ENCODE results near the gene SERPINA3. TPM values are rescaled to one million over a fixed set of nuclear protein-coding genes. Genes with fewer than 3 reads are reported as not detected.
"Not testable (repeated sequence)": the region's sequence is repeated elsewhere in the genome, so short reads cannot be mapped to it uniquely, and the experiment has no call there.

SERPINA3 gene
- total RNA-seq, 2 experiments from 2014 or later: not detected

- Mint-ChIP-seq H3K27ac (no peak overlapping the region), H3K27me3 (ENCODE audit: low read depth) (peaks cover 4% of the 10 kb centered on the region), H3K36me3 (ENCODE audit: low read depth) (no peaks in the 10 kb centered on the region), H3K4me1 (ENCODE audit: low read depth) (no peaks in the 10 kb centered on the region), H3K9me3 (ENCODE audit: insufficient read depth) (no peaks in the 10 kb centered on the region), H3K4me3 (no peak overlapping the region)
- POLR2A ChIA-PET: no interaction called here
- ATAC-seq: no peak
- DNase-seq: no peak
- CTCF ChIA-PET: no interaction called here
These were observed 18.9 kb downstream of the SERPINA3 start for GRCh38 chr14:94631050-94631449.

- no peaks in the 10 kb centered on the region for H3K9me3 Mint-ChIP-seq (ENCODE audit: insufficient read depth)
- ChIA-PET CTCF (no interaction called here), POLR2A (no interaction called here)
- ATAC-seq: no peak
- H3K36me3 Mint-ChIP-seq (ENCODE audit: low read depth): no peaks in the 10 kb centered on the region
- no peak overlapping the region for H3K27ac Mint-ChIP-seq
- no peaks in the 10 kb centered on the region for H3K4me1 Mint-ChIP-seq (ENCODE audit: low read depth)
- peaks cover 4% of the 10 kb centered on the region for H3K27me3 Mint-ChIP-seq (ENCODE audit: low read depth)
- no peak overlapping the region for H3K4me3 Mint-ChIP-seq
- no peak for DNase-seq
These were observed 19.5 kb downstream of the SERPINA3 start for GRCh38 chr14:94631536-94632304.

DNA sequence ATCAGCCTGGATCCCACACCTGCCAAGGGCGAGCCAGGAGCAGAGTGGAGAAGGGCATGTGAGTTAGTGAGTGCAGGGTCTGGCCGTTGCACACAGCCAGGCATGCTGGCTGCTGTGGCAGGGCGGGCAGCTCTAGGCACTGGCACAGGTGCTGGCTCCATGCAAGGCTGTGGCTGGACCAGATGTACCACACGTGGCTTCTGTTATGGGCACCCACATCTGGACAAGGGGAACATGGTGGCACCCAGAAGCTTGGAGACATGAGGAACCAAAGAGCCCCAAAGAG, 20.1 kb downstream of the SERPINA3 start:
- Mint-ChIP-seq H3K4me1 (ENCODE audit: low read depth) (no peaks in the 10 kb centered on the region), H3K9me3 (ENCODE audit: insufficient read depth) (no peaks in the 10 kb centered on the region), H3K4me3 (no peak overlapping the region), H3K27me3 (ENCODE audit: low read depth) (peaks cover 4% of the 10 kb centered on the region), H3K36me3 (ENCODE audit: low read depth) (no peaks in the 10 kb centered on the region), H3K27ac (no peak overlapping the region)
- CTCF ChIA-PET: no interaction called here
- POLR2A ChIA-PET: no interaction called here
- ATAC-seq (no peak), DNase-seq (no peak)

- POLR2A ChIA-PET: no interaction called here
- Mint-ChIP-seq H3K4me1 (ENCODE audit: low read depth) (no peaks in the 10 kb centered on the region), H3K27me3 (ENCODE audit: low read depth) (peaks cover 4% of the 10 kb centered on the region), H3K27ac (no peak overlapping the region), H3K36me3 (ENCODE audit: low read depth) (no peaks in the 10 kb centered on the region), H3K4me3 (no peak overlapping the region), H3K9me3 (ENCODE audit: insufficient read depth) (no peaks in the 10 kb centered on the region)
- CTCF ChIA-PET: no interaction called here
- DNase-seq: no peak
- no peak for ATAC-seq
These were observed 20.9 kb downstream of the SERPINA3 start for GRCh38 chr14:94633121-94633520.

DNA sequence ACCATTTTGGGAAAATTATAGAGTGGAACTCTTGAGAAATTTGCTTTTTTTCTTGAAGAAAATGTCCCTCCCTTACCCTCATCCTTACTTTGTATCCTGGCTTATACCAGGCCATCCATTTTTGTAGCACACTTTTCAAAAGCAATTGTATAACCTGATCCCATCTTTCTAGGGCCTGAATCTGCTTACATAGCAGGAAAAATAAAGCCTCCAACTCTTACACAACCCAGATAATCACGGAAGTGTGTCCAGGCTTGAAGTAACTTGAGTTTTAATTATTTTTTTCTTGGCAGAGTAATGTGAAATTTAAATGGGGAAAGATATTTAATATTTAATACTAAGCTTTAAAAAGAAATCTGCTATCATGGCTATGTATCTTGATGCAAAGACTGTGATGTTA, 23.0 kb downstream of the SERPINA3 start:
- no peaks in the 10 kb centered on the region for H3K27me3 Mint-ChIP-seq (ENCODE audit: low read depth)
- no peaks in the 10 kb centered on the region for H3K4me1 Mint-ChIP-seq (ENCODE audit: low read depth)
- H3K9me3 Mint-ChIP-seq (ENCODE audit: insufficient read depth): no peaks in the 10 kb centered on the region
- H3K4me3 Mint-ChIP-seq: no peak overlapping the region
- ATAC-seq (no peak), DNase-seq (no peak)
- POLR2A ChIA-PET: no interaction called here
- no peak overlapping the region for H3K27ac Mint-ChIP-seq
- CTCF ChIA-PET: no interaction called here
- no peaks in the 10 kb centered on the region for H3K36me3 Mint-ChIP-seq (ENCODE audit: low read depth)

GRCh38 chr14:94636744-94637412, 24.7 kb downstream of the SERPINA3 start:
- Mint-ChIP-seq H3K27me3 (ENCODE audit: low read depth) (no peaks in the 10 kb centered on the region), H3K4me1 (ENCODE audit: low read depth) (no peaks in the 10 kb centered on the region), H3K36me3 (ENCODE audit: low read depth) (no peaks in the 10 kb centered on the region), H3K4me3 (no peak overlapping the region), H3K9me3 (ENCODE audit: insufficient read depth) (no peaks in the 10 kb centered on the region), H3K27ac (no peak overlapping the region)
- ATAC-seq: no peak
- no peak for DNase-seq
- ChIA-PET POLR2A (no interaction called here), CTCF (no interaction called here)

GRCh38 chr14:94637814-94638213, 25.6 kb downstream of the SERPINA3 start:
- H3K9me3 Mint-ChIP-seq (ENCODE audit: insufficient read depth); H3K27me3 Mint-ChIP-seq (ENCODE audit: low read depth); H3K36me3 Mint-ChIP-seq (ENCODE audit: low read depth); H3K4me1 Mint-ChIP-seq (ENCODE audit: low read depth); CTCF ChIA-PET; H3K27ac Mint-ChIP-seq; H3K4me3 Mint-ChIP-seq; ATAC-seq; POLR2A ChIA-PET; DNase-seq: not testable (repeated sequence)

DNA sequence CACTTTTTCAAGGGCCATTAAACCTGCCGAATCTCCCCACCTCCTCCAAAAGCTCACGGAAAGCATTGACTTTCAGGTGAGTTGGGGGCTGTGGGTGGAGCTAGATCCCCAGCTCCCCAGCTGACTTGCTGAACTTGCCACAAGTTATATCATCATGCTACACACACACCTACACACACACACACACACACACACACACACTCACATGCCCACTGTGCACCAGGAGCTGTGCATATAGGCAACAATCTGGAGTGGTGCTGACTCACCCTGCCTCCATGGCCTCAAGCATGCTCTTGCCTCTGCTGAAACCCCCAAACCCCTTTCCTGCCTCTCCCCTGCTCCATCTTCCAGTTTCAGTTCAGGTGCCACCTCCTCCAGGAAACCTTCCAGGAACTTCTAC, 26.1 kb downstream of the SERPINA3 start:
- Mint-ChIP-seq H3K36me3 (ENCODE audit: low read depth) (no peaks in the 10 kb centered on the region), H3K27me3 (ENCODE audit: low read depth) (no peaks in the 10 kb centered on the region), H3K4me1 (ENCODE audit: low read depth) (no peaks in the 10 kb centered on the region), H3K27ac (no peak overlapping the region), H3K4me3 (no peak overlapping the region), H3K9me3 (ENCODE audit: insufficient read depth) (no peaks in the 10 kb centered on the region)
- no peak for ATAC-seq
- ChIA-PET POLR2A (no interaction called here), CTCF (no interaction called here)
- no peak for DNase-seq

GRCh38 chr14:94638961-94639817, 27.0 kb downstream of the SERPINA3 start:
- CTCF ChIA-PET: no interaction called here
- Mint-ChIP-seq H3K27me3 (ENCODE audit: low read depth) (no peaks in the 10 kb centered on the region), H3K9me3 (ENCODE audit: insufficient read depth) (no peaks in the 10 kb centered on the region), H3K4me1 (ENCODE audit: low read depth) (no peaks in the 10 kb centered on the region), H3K36me3 (ENCODE audit: low read depth) (no peaks in the 10 kb centered on the region), H3K27ac (no peak overlapping the region), H3K4me3 (no peak overlapping the region)
- no peak for DNase-seq
- ATAC-seq: no peak
- POLR2A ChIA-PET: interaction anchor here (0.6 kb wide), 1 partner anchor 587 kb away, joined by 4 read pairs; no protein-coding TSS in a partner anchor

DNA sequence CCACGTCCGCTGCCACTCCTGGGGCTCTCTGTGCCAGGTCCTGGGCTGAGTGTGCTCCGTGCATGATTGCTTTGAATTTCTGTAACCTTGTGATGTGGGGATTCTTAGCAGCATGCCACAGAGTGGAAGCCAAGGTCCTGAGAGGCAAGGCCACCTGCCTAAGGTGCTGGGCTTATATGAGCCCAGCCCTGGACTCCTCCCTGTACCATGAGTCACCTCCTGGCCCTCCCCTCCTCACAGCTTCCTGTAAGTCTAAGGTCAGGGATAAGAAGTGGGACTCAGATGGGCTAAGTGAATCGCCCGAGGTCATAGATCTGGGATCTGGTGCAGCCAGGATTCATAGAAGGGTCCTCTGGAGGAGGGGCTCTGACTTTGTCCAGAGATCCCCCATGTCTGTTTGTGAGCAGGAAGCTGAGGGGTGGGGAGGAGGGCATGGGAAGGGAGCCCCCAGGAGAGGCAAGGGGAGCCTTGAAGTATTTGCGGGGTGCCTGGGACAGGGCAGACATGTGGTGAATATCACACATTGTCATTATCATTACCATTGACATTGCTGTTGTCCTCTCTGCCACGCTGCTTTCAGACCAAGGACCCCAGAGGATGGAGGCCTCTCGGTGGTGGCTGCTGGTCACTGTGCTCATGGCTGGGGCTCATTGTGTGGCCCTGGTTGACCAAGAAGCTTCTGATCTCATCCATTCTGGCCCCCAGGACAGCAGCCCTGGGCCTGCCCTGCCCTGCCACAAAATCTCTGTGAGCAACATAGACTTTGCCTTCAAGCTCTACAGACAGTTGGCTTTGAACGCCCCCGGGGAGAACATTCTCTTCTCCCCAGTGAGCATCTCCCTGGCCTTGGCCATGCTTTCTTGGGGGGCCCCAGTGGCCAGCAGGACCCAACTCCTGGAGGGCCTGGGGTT, 28.8 kb downstream of the SERPINA3 start:
- DNase-seq (no peak), ATAC-seq (no peak)
- H3K9me3 Mint-ChIP-seq (ENCODE audit: insufficient read depth): no peaks in the 10 kb centered on the region
- H3K36me3 Mint-ChIP-seq (ENCODE audit: low read depth): no peaks in the 10 kb centered on the region
- no peaks in the 10 kb centered on the region for H3K4me1 Mint-ChIP-seq (ENCODE audit: low read depth)
- CTCF ChIA-PET: no interaction called here
- POLR2A ChIA-PET: no interaction called here
- H3K4me3 Mint-ChIP-seq: no peak overlapping the region
- H3K27ac Mint-ChIP-seq: no peak overlapping the region
- H3K27me3 Mint-ChIP-seq (ENCODE audit: low read depth): no peaks in the 10 kb centered on the region

DNA sequence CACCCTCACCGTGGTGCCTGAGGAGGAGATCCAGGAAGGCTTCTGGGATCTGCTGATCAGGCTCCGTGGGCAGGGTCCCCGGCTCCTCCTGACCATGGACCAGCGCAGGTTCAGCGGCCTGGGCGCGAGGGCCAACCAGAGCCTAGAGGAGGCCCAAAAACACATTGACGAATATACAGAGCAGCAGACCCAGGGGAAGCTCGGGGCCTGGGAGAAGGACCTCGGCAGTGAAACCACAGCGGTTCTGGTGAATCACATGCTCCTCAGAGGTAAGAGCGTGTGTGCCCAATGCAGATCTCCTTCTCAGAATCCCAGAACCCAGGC, 29.4 kb downstream of the SERPINA3 start:
- Mint-ChIP-seq H3K4me3 (no peak overlapping the region), H3K36me3 (ENCODE audit: low read depth) (no peaks in the 10 kb centered on the region), H3K27me3 (ENCODE audit: low read depth) (no peaks in the 10 kb centered on the region), H3K4me1 (ENCODE audit: low read depth) (no peaks in the 10 kb centered on the region), H3K9me3 (ENCODE audit: insufficient read depth) (no peaks in the 10 kb centered on the region), H3K27ac (no peak overlapping the region)
- DNase-seq (no peak), ATAC-seq (no peak)
- ChIA-PET POLR2A (no interaction called here), CTCF (no interaction called here)
